TTC549 (cell line): Measurements from ENCODE around the gene VASH1.

Experiments
- FAIRE-seq: peaks from 2 replicates; lab custom pipeline; 2012; peaks lifted over from hg19 to GRCh38; lab: Jason Lieb, UNC

The VASH1 gene

DNA sequence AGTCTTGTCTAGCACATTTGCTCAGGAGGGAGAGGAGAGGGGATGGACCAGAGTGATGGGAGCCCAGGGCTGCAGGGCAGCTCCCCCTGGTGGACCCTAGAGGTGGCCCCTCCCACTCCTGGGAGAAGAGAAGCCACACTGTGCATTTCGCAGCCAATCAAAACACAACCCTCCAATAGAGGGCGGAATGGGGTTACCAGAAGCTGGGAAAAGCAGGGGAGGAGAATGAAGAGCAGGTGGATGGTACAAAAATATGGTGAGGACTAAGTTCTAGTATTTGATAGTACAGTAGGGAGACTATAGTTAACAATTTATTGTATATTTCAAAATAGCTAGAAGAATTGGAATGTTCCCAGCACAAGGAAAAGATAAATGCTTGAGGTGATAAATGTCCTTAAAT lies 23.6 kb downstream of the VASH1 start:
- peak; percentile 89 for FAIRE-seq

DNA sequence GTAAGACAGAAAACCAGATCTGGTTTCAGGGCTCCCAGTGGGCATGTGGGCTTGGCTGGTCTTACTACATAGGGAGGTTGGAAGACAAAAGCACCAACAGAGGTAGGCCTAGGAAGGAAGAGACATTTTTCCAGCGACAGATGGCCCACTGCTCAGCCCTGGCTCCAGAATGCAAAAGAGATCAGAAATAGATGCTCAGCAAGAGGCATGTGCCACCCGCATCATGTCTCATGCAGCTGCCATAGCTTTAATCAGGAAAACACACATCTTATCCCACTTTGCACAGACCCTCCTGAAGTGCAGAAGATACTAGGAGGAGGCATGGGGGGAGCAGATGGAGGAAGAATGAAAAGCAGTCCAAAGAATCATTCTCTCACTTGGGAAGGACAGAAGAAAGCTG lies 25.3 kb downstream of the VASH1 start:
- FAIRE-seq: no peak

DNA sequence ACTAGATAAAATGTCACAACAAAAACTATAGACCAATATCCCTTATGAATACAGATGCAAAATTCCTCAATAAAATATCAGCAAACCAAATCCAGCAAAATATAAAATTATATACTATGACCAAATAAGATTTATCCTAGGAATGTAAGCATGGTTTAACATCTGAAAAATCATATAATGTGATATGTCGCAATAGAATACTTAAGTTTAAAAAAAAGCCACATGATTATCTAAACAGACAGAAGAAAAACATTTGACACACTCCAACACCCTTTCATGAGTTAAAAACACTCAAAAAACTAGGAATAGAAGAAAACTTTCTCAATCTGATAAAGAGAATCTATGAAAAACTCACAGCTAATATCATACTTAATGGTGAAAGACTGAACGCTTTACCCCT lies 31.2 kb downstream of the VASH1 start:
- no peak for FAIRE-seq

DNA sequence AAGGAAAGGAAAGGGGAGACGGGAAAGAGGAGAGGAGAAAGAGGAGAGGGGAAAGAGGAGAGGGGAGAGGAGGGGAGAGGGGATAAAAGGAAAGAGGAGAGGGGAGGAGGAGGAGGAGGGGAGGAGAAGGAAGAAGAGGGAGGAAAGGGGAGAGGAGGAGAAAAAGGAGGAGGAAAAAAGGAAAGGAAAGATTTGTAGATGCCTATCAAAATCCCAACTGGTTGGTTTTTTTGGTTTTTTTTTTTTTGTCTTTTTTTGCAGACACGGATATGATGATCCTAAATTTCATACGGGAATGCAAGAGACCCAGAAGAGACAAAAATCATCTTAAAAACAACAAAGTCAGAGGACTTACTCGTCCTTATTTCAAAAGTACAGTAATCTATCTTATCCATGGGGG lies 32.1 kb downstream of the VASH1 start:
- no peak for FAIRE-seq

DNA sequence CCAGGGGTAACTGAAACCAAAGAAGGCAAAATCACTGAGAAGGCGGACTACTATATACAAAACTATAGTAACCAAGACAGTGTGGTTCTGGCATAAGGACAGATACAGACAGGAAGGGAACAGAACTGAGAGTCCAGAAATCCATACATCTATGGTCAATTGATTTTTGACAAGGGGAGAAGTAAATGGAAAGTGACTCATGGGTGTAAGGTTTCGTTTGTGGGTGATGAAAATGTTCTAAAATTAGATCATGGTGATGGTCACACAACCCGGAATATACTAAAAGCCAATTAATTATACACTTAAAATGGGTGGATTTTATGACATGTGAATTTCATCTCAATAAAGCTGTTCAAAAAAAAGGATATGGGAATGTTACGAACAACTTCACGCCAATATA lies 32.7 kb downstream of the VASH1 start:
- FAIRE-seq: no peak

DNA sequence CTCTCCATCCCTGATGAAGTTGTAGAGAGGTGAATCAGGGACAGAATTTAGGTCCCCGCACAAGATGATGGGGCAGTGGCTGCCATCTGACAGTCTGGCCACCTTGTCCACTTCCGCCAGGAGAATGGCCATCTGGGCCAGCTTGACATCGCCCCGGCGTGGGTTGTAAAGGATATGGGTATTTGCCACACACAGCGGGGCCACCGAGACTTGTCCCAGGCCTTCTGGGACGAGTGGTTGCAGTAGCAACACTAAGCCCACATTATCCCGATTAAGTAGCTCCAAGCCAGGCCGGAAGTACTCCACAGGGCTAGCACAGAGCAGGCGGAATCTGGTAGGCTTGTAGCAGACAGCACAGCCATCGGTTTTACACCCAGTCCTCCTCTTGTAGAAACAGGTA lies 45.2 kb downstream of the VASH1 start:
- FAIRE-seq: no peak

DNA sequence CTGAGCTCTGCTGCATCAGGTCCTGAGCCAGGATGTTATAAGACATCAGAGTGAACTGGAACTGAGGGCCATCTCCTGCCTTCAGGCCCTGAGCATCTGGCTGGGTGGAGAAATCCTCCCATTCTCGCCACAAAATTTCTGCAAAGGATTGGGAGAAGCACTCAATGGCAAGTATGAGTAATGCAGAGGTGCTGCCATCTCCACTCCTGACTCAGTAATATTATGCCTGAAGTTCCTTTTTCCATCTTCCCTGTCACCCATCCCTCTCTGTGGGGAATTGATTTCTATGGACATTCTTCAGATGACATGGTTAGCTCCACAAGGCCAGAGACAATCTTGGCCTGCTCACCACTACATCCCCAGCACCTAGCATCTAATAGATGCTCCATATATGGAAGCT lies 46.7 kb downstream of the VASH1 start:
- no peak for FAIRE-seq

DNA sequence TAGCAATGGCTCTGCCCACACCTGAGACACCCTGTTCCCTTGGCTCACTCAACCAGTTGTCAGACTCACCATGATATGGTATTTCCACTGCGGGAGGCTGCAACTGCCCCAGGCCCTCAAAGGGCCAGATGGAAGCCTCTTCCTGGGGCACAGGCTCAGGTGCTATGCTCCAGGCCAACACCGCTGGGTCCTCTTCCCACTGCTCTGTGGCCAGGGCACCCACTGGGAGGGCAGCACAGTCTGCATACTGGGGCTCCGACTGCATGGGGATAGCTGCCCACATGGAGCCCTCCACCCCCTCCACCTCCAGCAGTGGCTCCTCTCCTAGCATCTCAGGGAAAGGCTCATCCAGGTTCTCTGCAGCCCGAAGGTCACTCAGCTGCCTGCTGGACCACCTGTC lies 47.7 kb downstream of the VASH1 start:
- no peak for FAIRE-seq

DNA sequence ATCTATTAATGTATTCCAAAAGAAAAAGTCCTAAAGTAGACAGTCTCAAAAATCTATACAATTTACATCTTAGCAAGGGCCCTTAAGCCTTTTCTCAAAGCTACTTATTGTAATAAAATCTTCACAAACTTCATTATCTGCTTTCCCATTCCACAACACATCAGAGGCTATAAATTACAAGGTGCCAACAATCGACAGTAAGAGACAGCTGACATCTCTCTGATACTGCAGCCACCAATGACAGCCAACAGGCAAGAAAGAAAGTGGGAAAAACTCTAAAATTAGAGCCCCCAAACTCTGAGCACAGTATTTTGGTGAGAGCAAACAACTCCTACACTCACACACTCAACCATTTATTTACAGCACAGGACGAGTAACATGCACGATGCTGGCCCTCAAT lies 49.3 kb downstream of the VASH1 start:
- no peak for FAIRE-seq

DNA sequence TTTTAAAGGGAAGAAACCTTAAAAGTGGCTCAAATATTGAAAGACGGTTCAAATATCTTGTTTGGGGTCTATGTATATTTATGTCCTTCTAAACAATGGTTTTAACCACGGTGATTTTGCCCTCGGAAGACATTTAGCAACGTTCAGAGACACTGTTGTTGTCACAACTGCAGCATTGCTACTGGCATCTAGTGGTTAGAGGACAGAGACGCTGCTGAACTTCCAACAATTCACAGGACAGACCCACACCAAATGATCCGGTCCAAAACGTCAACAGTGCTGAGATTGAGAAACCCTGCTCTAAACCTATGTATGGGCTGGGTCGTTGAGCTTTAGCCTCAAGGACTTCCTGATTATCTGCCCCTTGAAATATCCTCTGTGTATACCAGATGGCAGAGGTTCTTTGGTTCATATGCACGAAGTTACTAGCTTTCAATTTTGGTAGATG lies 49.7 kb downstream of the VASH1 start:
- FAIRE-seq: no peak

DNA sequence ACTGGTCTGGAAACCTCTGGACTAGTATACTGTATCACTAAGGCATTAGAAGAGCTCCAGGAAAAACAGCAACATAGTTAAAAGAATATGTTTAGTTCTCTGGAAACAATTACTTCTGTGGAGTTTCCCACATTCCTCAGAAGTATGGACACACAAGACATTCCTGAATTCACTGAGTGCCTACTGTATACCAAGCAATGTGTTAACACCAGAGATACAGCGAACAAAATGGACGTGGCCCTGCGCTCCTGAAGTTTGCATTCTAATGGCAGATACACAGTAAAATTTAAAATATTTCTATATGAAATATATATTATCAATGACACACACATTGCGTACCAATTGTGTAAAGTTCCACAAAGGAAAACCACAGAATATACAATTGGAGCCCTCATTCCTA lies 50.3 kb downstream of the VASH1 start:
- no peak for FAIRE-seq

DNA sequence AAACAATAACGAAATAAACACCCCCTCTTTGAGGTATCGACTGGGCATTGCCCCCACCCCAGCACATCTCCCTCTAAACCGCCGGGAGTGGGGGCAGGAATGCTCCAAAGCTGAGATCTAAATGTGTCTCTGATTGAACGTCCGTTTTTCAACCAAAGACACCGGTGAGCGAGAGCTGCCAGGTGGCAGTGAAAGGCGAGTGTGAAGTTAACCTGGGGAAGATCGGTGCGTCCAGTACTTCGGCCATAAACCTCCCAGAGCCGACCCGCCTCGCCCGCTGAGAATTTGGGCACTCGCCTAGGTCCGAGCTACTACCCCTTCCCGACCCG lies 50.8 kb downstream of the VASH1 start:
- no peak for FAIRE-seq

DNA sequence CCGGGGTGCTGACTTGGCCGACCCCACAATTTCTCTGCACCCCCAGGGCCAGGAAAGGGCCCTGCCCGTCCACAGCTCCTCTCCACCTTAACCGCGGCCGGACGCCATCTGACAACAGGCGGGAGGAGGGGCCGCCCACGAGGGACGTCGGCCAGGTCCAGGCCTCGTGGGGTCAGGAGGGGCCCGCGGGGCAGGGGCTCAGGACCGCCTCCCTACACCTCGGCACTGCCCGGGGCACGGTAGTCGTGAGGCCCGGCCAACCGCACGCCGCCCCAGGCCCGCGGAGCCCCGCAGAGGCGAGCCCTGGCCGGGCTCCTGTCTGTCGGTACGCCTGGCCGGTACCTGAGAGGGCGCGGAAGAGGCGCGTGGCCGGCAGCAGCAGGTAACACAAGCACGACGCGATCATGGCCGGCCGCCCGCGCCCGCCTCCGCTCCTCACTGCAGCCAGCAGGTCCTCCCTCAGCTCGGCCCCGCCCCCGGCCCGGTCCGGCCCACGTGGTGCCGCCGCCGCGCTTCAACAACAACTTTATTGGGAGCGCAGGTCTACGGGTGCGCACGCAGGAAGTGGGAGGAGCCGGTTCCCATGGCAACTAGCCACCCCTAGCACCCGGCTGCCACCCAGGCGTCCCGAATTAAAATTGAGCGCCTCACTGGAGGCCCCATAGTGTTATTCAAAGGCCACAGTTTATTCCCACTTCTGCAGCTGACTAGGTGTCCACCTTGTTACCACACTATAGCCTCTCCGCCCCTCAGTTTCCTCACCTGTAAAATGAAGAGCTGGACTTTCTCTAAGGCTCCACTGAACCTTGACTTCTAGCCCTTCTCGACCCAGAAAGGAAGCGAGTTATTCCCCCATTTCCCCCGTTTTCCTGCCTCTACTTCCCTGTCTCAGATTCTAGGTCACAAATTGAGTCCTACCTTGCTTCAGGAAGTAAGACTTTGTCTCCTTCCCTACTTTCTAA lies 51.4 kb downstream of the VASH1 start, which contains the start of gene ANGEL1:
Gene ANGEL1 (minus strand): TSS at position 461 of the 962 bp plus-strand sequence. CDS start 55 bp downstream, at position 406.
- no peak for FAIRE-seq

DNA sequence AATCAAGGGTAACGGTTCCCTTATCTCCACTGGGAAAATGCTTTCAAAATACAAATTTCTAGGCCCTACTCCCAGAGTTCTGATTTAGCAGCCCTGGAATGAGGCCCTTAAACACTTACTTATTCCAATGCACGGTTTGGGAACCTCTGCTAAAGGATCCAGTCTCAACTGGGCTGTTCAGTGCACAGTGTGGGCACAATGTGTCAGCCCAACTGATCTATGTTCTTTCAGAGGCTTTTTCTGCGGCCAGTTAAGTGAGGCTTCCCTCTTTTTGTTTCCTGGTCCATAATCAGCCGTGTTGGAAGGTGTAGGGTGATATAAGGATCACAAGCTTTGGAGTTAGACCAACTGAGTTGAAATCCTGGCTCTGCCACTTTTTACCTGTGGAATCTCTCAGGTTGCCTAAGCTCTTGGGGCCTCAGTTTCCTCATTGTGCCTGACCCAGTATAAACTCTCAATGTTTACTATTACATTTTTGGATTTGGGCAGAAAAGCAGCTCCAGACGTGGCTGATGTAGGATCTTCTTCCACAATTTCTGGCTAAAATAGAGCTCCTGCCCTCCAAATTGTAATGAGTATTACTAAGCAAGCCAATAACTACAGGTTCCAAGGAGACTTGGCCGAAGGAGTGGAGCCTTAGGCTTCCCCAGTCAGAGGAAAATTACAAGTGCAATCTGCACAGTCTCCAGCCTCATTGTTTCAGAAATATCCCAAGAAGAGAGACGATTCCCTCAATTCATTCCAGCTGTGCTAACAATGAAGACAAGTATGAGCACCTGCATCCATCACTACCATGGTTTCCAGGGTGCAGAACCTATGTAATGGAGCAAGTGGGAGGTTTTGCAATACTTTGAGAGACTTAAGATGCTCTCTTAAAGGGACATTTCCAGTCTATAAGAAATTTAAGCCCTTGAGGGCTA lies 53.7 kb downstream of the VASH1 start:
- no peak for FAIRE-seq

DNA sequence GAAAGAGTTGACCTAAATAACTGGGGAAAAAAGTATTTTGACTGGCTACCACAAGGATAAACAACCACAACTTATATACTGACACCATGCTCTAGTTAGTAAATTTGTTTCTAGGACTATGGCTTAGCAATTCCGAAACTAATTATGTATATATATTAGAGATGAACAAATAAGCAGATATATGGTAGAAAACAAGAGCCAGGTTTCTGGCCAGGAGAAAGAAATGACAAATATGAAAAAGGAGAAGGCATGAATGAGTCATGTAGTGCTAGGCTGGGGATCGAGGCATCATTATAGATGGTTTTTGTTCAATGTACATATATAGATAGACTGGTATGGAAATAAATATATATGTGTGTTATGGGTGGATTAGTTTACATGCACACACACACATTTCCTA lies 59.4 kb downstream of the VASH1 start:
- no peak for FAIRE-seq

DNA sequence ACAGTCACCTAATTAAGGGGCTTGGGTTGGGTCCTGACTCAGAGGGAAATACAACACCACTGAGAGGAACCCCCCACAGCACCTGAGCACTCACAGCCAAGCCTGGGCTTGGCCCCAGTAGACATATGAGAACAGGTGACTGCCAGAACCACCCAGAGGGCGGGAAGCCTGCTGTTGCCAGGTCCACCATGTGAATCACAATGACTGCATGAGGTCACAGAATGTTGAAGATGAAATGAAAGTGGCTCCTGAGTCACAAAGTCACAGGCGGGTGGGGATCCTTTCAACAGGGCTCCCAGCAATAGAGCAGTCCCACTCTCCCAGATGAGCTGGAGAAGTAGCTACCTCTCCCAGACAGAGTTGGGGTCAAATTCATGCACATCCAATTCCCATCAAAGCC lies 64.9 kb downstream of the VASH1 start, which contains the start of gene LRRC74A:
Gene LRRC74A (plus strand): TSS at position 287 of the 400 bp plus-strand sequence. CDS start 290 bp downstream, outside the sequence.
- no peak for FAIRE-seq

DNA sequence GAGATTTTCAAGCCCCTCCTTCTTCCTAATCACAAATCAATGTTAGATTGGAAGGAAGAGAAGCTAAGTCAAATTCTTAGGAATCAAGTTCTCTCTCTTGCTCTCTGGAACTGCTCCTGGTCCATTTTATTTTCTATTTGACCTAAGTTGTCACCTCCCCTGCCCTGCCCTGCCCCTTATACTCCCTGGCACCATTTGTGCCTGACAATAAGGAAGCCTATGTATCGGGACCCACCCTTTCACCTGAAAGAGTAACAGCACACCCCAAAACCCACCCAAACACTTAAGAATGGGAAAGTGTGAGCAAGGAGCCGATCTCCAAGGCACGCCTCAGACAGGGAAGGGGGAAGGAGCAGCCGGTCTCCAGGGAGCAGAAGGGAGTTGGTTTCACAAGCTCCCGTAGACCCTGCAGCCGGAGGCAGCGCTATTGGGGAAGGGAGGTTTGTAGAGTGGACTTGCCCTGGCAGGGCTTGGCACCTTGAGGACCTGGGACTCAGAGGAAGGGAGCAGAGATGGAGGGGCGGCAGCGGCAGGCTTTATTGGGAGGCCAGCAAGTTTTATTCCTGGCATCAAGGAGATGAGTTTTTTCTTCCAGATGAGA lies 66.5 kb downstream of the VASH1 start:
- FAIRE-seq: no peak

DNA sequence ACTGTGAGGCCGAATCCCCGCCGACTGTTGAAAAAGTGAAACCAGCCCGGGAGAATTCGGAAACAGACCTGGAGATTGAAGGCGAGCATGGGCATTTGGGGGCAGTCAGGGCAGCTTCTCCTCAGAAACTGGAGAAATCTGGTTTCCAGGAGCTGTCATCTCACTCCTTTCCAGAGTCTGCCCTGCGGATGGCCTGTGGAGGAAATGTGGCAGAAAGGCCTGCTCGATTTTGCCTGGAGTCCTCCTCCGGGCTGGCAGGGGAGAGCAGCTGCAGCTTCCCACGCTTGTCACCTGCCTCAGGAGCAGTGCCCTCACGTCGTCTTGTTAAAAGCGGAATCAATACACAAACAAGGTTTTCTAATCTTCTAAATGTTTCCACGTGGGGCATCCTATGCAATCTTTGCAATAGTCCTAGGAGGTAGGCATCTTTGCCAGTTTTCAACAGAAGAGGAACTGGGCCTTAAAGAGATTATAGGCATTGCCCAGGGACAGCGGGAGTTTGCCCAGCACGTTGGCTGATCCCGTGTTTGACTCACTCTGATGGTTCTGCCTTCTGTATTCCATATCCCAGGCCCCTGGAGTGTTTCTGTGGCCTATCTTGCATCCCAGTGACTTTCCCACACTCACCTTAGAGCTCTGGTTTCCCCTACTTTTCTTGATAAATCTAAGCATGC lies 67.2 kb downstream of the VASH1 start:
- no peak for FAIRE-seq

DNA sequence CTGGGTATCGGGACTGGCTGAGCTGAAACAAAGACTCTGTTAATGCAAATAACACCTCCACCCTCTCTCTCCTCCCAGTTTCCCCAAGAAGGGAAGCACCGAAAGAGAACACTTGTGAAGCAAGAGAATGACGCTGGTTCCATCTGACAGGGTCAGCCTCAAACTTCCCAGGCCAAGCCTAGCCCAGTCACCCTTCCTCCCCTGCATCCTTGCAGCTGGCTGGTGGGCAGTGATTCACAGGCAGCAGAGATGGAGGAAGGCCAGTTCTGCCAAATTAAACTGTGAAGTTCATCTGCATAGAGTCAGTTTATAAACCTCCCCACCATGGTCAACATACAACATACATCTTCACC lies 67.7 kb downstream of the VASH1 start:
- FAIRE-seq: no peak

DNA sequence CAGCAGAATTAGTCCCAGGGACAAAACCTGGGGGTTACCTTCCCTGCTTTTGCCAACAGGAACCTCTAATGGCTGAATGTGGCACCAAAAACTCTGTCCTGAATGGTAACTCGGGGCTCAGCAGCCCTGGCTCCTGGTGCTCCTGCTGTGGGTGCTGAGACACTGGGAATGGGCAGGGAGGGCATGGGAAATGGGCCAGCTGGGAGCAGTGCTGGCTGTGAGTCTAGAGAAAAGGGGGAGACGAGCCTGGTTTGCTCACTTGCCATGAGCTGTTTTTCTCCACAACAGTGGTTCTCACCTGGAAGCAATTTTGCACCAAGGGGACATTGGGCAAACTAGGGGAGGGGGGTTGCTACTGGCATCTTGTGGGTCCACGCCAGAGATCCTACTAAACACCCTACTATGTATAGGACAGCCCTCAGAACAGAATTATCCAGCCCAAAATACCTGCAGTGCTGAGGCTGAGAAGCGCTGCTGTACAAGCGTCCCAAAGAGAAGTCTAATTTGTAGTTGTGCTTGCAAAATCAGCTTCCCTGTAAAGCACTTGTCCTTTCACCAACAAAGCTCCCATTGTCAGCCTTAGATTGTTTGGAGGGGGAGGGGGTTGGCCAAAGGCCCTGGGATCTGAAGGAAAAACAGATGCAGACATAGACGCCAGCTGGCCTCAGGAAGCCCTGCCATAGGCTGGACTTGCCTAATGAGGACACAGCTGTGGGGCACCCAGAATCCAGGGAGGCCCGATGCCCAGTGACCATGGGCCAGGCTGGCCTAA lies 68.6 kb downstream of the VASH1 start:
- no peak for FAIRE-seq

DNA sequence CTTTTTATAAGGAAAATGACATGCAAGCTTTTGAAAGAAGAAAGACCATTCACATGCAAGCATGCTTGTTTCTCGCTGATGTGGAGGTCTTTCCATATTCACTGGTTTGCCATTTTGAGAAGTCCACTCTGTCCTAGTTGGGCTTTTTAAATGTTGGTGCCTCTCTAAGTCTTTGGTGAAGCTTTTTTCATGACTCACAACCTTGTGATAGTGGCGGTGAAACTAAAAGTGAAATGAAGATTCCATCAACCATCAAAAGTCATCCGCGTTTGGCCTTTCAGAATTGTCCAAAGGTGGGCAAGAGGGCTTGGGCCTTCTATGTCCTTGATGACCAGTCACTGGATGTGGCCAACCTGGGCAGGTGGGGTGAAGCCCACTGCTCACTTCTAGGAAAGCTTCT lies 69.3 kb downstream of the VASH1 start:
- FAIRE-seq: no peak
